ENCODE results near the gene IL17C. TPM values are rescaled to one million over a fixed set of nuclear protein-coding genes. Genes with fewer than 3 reads are reported as not detected.

The IL17C gene
- total and polyA plus RNA-seq, 2 donors (not counting 3 experiments of a cell fraction or from before 2014, with no cell fraction given): 0.17 TPM; not detected in 1

- Histone ChIP-seq H3K79me2 (ENCODE audit: control insufficient read depth, insufficient read depth, low read length) (no peaks in the 10 kb centered on the region), H3K9me1 (replicated peaks; ENCODE audit: control insufficient read depth, extremely low read depth, insufficient read depth, low read length) (no peaks in the 10 kb centered on the region), H3K36me3 (ENCODE audit: control insufficient read depth in 2 of 2, extremely low read depth in 1 of 2, insufficient read depth in 2 of 2, low read length in 2 of 2) (peaks cover 2 to 4% of the 10 kb centered on the region in 2 experiments), H2AFZ (ENCODE audit: low read depth, low read length) (peak overlapping the region; percentile 18), H3K4me1 (ENCODE audit: control insufficient read depth, extremely low read depth, insufficient read depth, low read length) (peaks cover 8% of the 10 kb centered on the region), H3K4me3 (replicated peaks in 1 of 3; ENCODE audit: insufficient read depth in 1 of 3, low read depth in 1 of 3, low read length in 3 of 3) (peak overlapping the region; percentile 38 to 56 (median 52)), H3K27me3 (ENCODE audit: control insufficient read depth in 2 of 2, insufficient read depth in 2 of 2, low read length in 2 of 2) (peaks cover 4 to 12% of the 10 kb centered on the region in 2 experiments), H3K9ac (replicated peaks; ENCODE audit: extremely low read depth, insufficient read depth, low read length) (peak overlapping the region; percentile 14), H3K9me3 (replicated peaks; ENCODE audit: control insufficient read depth, insufficient read depth, low read length) (no peaks in the 10 kb centered on the region), H3K27ac (ENCODE audit: insufficient read depth, low read depth, low read length) (no peak overlapping the region), H3K4me2 (ENCODE audit: insufficient read depth, low read length) (peak overlapping the region; percentile 79), H4K20me1 (replicated peaks; ENCODE audit: control insufficient read depth, extremely low read depth, insufficient read depth, low read length) (no peaks in the 10 kb centered on the region)
- POLR2A ChIA-PET: no interaction called here
- no TSS peak for BruUV-seq (replicated peaks)
- CTCF ChIA-PET: interaction anchor here (0.7 kb wide), 1 partner anchor 71 kb away, joined by 3 read pairs; no protein-coding TSS in a partner anchor
- FAIRE-seq (peak; percentile 15), DNase-seq (ENCODE audit: low read depth, low spot score) (peak; percentile 44)
- intact Hi-C loops (cut with micrococcal nuclease) (loop anchor here (2.0 kb wide), 1 partner anchor 28 kb away; the partner anchor contains the start of gene MVD), dilution Hi-C loops (cut with MboI; ENCODE audit: extremely low pct_ligation_motif_present, low sequenced_read_pairs) (no loop called here)
- TF ChIP-seq MAX (IDR thresholded peaks at IDR 0.05; ENCODE audit: insufficient read depth, insufficient read length) (no peak), POLR2AphosphoS5 (IDR thresholded peaks at IDR 0.05; ENCODE audit: insufficient read depth, low read depth, low read length) (peak; percentile 40)
Measured at GRCh38 chr16:88634141-88634993, 4.0 kb upstream of the IL17C start.

DNA sequence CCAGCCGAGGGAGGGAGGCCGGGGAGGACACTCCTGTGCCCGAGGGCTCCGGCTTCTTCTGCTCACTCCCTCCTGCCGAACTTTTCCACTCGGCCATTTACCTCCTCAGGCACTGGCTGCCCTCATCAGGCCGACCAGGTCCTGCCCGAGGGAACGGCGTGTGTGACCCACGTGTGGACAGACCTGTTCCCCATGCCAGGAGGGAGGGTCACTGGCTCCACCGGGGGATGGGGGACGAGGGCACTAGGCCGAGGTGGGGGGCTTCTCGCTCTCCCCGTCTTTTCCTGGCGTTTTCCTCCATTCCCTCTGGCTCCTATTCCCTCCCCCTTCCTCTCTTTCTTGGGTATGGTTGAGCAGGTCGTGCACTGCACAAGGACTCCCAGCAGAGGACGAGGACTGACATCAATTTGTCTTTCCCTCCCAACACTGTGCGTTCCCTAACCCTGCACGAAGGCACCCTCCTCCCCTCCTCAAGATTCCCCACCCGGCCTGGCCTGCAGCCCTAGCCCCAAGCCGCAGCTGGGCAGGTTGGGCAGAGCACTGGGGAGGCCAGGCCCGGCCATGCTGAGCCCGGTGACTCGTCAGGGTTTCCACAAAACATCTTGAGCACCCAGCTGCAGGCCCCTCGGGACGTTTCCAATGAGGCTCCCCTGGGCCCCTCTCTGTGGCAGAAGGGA, 3.2 kb upstream of the IL17C start:
- peak overlapping the region in 1 of 3 experiments; percentile 38 for H3K4me3 ChIP-seq (replicated peaks in 1 of 3; ENCODE audit: insufficient read depth in 1 of 3, low read depth in 1 of 3, low read length in 3 of 3)
- no TSS peak for BruUV-seq (replicated peaks)

More for the DNA sequence above, 3.2 kb upstream of the IL17C start:
- no peak for TF ChIP-seq POLR2AphosphoS5 (IDR thresholded peaks at IDR 0.05; ENCODE audit: insufficient read depth, low read depth, low read length)
- no peak for TF ChIP-seq MAX (IDR thresholded peaks at IDR 0.05; ENCODE audit: insufficient read depth, insufficient read length)
- TF ChIP-seq GATA2 (IDR thresholded peaks at IDR 0.05; ENCODE audit: insufficient read depth, insufficient read length, low read depth, low read length): no peak
- no peak for TF ChIP-seq JUN (IDR thresholded peaks at IDR 0.05; ENCODE audit: borderline replicate concordance, insufficient read depth, insufficient read length, low read depth)
- no peak for TF ChIP-seq MYC (IDR thresholded peaks at IDR 0.05; ENCODE audit: low read depth, low read length)
- no peak for TF ChIP-seq EZH2 (IDR thresholded peaks at IDR 0.05; ENCODE audit: borderline replicate concordance, low read depth, low read length, severe bottlenecking)
- TF ChIP-seq FOS (IDR thresholded peaks at IDR 0.05; ENCODE audit: borderline replicate concordance, insufficient read depth, low read length): no peak
- Histone ChIP-seq H2AFZ (ENCODE audit: low read depth, low read length) (peak overlapping the region; percentile 18), H3K27ac (ENCODE audit: insufficient read depth, low read depth, low read length) (no peak overlapping the region), H3K36me3 (ENCODE audit: control insufficient read depth in 2 of 2, extremely low read depth in 1 of 2, insufficient read depth in 2 of 2, low read length in 2 of 2) (peaks cover 0 to 4% of the 10 kb centered on the region in 2 experiments), H3K4me2 (ENCODE audit: insufficient read depth, low read length) (peak overlapping the region; percentile 79), H4K20me1 (replicated peaks; ENCODE audit: control insufficient read depth, extremely low read depth, insufficient read depth, low read length) (no peaks in the 10 kb centered on the region), H3K9me1 (replicated peaks; ENCODE audit: control insufficient read depth, extremely low read depth, insufficient read depth, low read length) (no peaks in the 10 kb centered on the region), H3K9ac (replicated peaks; ENCODE audit: extremely low read depth, insufficient read depth, low read length) (no peak overlapping the region), H3K27me3 (ENCODE audit: control insufficient read depth in 2 of 2, insufficient read depth in 2 of 2, low read length in 2 of 2) (peaks cover 8 to 19% of the 10 kb centered on the region in 2 experiments), H3K9me3 (replicated peaks; ENCODE audit: control insufficient read depth, insufficient read depth, low read length) (no peaks in the 10 kb centered on the region), H3K79me2 (ENCODE audit: control insufficient read depth, insufficient read depth, low read length) (no peaks in the 10 kb centered on the region), H3K4me1 (ENCODE audit: control insufficient read depth, extremely low read depth, insufficient read depth, low read length) (peaks cover 8% of the 10 kb centered on the region)
- DNase-seq (ENCODE audit: low read depth, low spot score) (no peak), FAIRE-seq (peak; percentile 54)
- ChIA-PET CTCF (no interaction called here), POLR2A (no interaction called here)
- dilution Hi-C loops (cut with MboI; ENCODE audit: extremely low pct_ligation_motif_present, low sequenced_read_pairs) (no loop called here), intact Hi-C loops (cut with micrococcal nuclease) (loop anchor here (2.0 kb wide), 1 partner anchor 28 kb away; the partner anchor contains the start of gene MVD)

All from endothelial cell of umbilical vein (primary cell).